ENCODE results near the gene SPINDOC. TPM values are rescaled to one million over a fixed set of nuclear protein-coding genes. Genes with fewer than 3 reads are reported as not detected.

SPINDOC gene
- total and polyA plus RNA-seq, 9 of the 15 experiments (the other 6 are each of a cell fraction or from before 2014, with no cell fraction given), result 0.70 to 36.3 (median 19.6) TPM

GRCh38 chr11:63854696-63855095 is 41.4 kb downstream of the SPINDOC start:
- Histone ChIP-seq H3K4me2 (ENCODE audit: insufficient read depth, low read length) (no peak overlapping the region), H3K27me3 (ENCODE audit: control insufficient read depth in 2 of 2, insufficient read depth in 2 of 2, low read length in 2 of 2) (no peaks in the 10 kb centered on the region), H3K79me2 (ENCODE audit: control insufficient read depth, insufficient read depth, low read length) (peaks cover 70% of the 10 kb centered on the region), H4K20me1 (replicated peaks; ENCODE audit: control insufficient read depth, insufficient read depth, low read length) (no peaks in the 10 kb centered on the region; the same call in 1 of the 2 replicates), H3K4me3 (no peak overlapping the region), H3K27ac (ENCODE audit: extremely low read depth, low read depth, low read length) (no peak overlapping the region), H2AFZ (ENCODE audit: low read depth, low read length) (no peak overlapping the region), H3K4me1 (replicated peaks in 1 of 2; ENCODE audit: control insufficient read depth in 2 of 2, insufficient read depth in 2 of 2, low read length in 2 of 2) (peaks cover 11 to 18% of the 10 kb centered on the region in 2 experiments; a peak in 4 of 5 replicates), H3K36me3 (ENCODE audit: control insufficient read depth, insufficient read depth, low read length) (peaks cover 45% of the 10 kb centered on the region), H3K9me1 (ENCODE audit: control insufficient read depth, insufficient read depth, low read length) (no peaks in the 10 kb centered on the region), H3K9ac (ENCODE audit: insufficient read depth in 1 of 2, low read depth in 2 of 2, low read length in 2 of 2) (no peak overlapping the region), H3K9me3 (replicated peaks; ENCODE audit: control insufficient read depth, insufficient read depth, low read depth, low read length) (no peaks in the 10 kb centered on the region; the same call in 1 of the 2 replicates)
- ChIA-PET CTCF (ENCODE audit: low intra/inter-chr PET ratio) (no interaction called here), POLR2A (interaction anchor here (0.7 to 2.5 kb wide), 2 partner anchors 10 to 14 kb away, joined by 4 to 10 read pairs; no protein-coding TSS in a partner anchor)
- WGBS (ENCODE audit: insufficient coverage, low coverage, missing lambda C conversion rate), result 100% methylated on average over 3 of the region's 4 CpGs
- in situ Hi-C loops (cut with MboI), result no loop called here
- intact Hi-C loops (cut with micrococcal nuclease), result no loop called here
- BruUV-seq (replicated peaks), result no TSS peak
- no peak for ATAC-seq
- no peak for FAIRE-seq
- no peak for DNase-seq (ENCODE audit: extremely low read depth in 1 of 4, low spot score in 3 of 4)
- TF ChIP-seq NRF1 (conservative IDR thresholded peaks at IDR 0.05 in 1 of 2, IDR thresholded peaks at IDR 0.05 in 1 of 2), result no peak
- TF ChIP-seq CREB1 (IDR thresholded peaks at IDR 0.05), result no peak
- no peak for TF ChIP-seq CREB1 (CRISPR knock-in tag; IDR thresholded peaks at IDR 0.05)
- TF ChIP-seq GATA2 (CRISPR knock-in tag; IDR thresholded peaks at IDR 0.05), result no peak
- TF ChIP-seq SMARCA4 (IDR thresholded peaks at IDR 0.05), result no peak
- no peak for TF ChIP-seq ZNF696 (CRISPR knock-in tag; conservative IDR thresholded peaks at IDR 0.05)
- TF ChIP-seq C11orf30 (IDR thresholded peaks at IDR 0.05; ENCODE audit: low read depth), result no peak
- no peak for TF ChIP-seq UBTF (IDR thresholded peaks at IDR 0.05; ENCODE audit: borderline replicate concordance in 1 of 2, low read depth in 2 of 2, low read length in 2 of 2)
- no peak for TF ChIP-seq HOMEZ (CRISPR knock-in tag; IDR thresholded peaks at IDR 0.05)
- TF ChIP-seq RBM22 (IDR thresholded peaks at IDR 0.05; ENCODE audit: low read depth, low read length, poor library complexity, severe bottlenecking), result no peak
- TF ChIP-seq MBD2 (IDR thresholded peaks at IDR 0.05; ENCODE audit: borderline replicate concordance, low read depth), result no peak

Measured in K562 (cell line).